Cardiac muscle cell (in vitro differentiated cells and primary cell): Measurements from ENCODE around the gene CPXM2. TPM values are rescaled to one million over a fixed set of nuclear protein-coding genes. Genes with fewer than 3 reads are reported as not detected.

Experiments
- DNase-seq, 2 donors: peaks; one replicate each; pipeline versions ENCODE4 v3.0.0 to v3.0.0-alpha.2; 2010 to 2017; ENCODE audit warnings: low read depth in 1 of 2, low spot score in 1 of 2
- H3K27ac ChIP-seq: fragments of 200-600 bp; sonication (generic); 2 replicates; pipeline ENCODE4 v1.5.1; 2016
- H3K27me3 ChIP-seq: fragments of 200-600 bp; sonication (generic); 2 replicates; pipeline ENCODE4 v1.6.0; 2016; ENCODE audit warnings: control low read depth
- H3K36me3 ChIP-seq: fragments of 200-600 bp; sonication (generic); 2 replicates; pipeline ENCODE4 v1.5.1; 2016; ENCODE audit warnings: control low read depth
- H3K4me1 ChIP-seq: fragments of 200-600 bp; sonication (generic); 2 replicates; pipeline ENCODE4 v1.8.1; 2017; ENCODE audit warnings: low read depth, mild to moderate bottlenecking, mixed run types
- H3K4me3 ChIP-seq: fragments of 200-600 bp; sonication (generic); 2 replicates; pipeline ENCODE4 v1.5.1; 2016; ENCODE audit warnings: mild to moderate bottlenecking
- H3K9me3 ChIP-seq: fragments of 200-600 bp; sonication (generic); 2 replicates; pipeline ENCODE4 v1.5.1; 2017; ENCODE audit warnings: low read depth, mild to moderate bottlenecking, control low read depth
- polyA plus RNA-seq: library from polyadenylated mRNA; unstranded; fragments of >200 nt; fragmentation: Nextera tagmentation; extraction: Ambion mirVana; gene quantifications from 2 replicates; pipeline ENCODE4 v1.2.1, GENCODE V29; 2016
- total RNA-seq: library from RNA; depleted of rRNA; stranded (reverse); fragments of >200 nt; gene quantifications from 2 replicates; pipeline ENCODE4 v1.2.3, GENCODE V29; 2016
- TF ChIP-seq, protein P1 (sequence below): IDR thresholded peaks from 2 replicates; pipeline ENCODE4 v1.5.1; 2012; ENCODE audit warnings: low read depth, mild to moderate bottlenecking, low read length

CPXM2 gene
- total and polyA plus RNA-seq, 2 experiments from 2014 or later: 0.39 to 1.3 TPM

DNA sequence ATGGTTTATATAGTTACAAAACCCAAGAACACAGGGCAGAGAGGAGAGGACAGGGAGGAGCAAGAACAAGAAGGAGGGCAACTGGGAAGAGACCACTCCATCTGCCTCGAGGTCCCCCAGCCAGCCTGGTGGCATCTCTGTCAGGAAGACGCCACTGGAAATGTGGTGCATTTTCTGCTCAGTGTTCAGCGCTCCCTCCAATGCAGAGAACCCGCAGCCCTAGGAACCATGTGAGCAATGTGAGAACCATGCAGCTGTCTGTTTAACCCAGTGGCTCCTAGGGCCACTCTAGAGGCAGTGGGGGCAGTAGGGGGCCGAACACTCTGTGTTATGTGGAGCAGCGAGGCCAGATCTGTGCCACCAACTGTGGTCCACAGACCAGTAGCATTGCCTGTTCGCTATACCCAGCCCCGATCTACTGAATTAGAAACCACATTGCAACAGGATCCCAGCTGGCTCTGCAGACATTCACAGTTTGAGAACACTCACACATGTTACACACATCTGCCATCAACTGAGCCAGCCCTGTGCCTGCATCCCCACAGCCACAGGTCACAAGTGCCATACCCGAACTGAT lies 110.2 kb downstream of the CPXM2 start:
- H3K4me1 ChIP-seq: no peaks in the 10 kb centered on the region
- H3K4me3 ChIP-seq: no peak overlapping the region
- H3K27ac ChIP-seq: no peak overlapping the region
- no peaks in the 10 kb centered on the region for H3K27me3 ChIP-seq
- no peaks in the 10 kb centered on the region for H3K36me3 ChIP-seq
- TF ChIP-seq, protein P1, sequence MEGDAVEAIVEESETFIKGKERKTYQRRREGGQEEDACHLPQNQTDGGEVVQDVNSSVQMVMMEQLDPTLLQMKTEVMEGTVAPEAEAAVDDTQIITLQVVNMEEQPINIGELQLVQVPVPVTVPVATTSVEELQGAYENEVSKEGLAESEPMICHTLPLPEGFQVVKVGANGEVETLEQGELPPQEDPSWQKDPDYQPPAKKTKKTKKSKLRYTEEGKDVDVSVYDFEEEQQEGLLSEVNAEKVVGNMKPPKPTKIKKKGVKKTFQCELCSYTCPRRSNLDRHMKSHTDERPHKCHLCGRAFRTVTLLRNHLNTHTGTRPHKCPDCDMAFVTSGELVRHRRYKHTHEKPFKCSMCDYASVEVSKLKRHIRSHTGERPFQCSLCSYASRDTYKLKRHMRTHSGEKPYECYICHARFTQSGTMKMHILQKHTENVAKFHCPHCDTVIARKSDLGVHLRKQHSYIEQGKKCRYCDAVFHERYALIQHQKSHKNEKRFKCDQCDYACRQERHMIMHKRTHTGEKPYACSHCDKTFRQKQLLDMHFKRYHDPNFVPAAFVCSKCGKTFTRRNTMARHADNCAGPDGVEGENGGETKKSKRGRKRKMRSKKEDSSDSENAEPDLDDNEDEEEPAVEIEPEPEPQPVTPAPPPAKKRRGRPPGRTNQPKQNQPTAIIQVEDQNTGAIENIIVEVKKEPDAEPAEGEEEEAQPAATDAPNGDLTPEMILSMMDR: no peak
- no peak for DNase-seq
- no peaks in the 10 kb centered on the region for H3K9me3 ChIP-seq

DNA sequence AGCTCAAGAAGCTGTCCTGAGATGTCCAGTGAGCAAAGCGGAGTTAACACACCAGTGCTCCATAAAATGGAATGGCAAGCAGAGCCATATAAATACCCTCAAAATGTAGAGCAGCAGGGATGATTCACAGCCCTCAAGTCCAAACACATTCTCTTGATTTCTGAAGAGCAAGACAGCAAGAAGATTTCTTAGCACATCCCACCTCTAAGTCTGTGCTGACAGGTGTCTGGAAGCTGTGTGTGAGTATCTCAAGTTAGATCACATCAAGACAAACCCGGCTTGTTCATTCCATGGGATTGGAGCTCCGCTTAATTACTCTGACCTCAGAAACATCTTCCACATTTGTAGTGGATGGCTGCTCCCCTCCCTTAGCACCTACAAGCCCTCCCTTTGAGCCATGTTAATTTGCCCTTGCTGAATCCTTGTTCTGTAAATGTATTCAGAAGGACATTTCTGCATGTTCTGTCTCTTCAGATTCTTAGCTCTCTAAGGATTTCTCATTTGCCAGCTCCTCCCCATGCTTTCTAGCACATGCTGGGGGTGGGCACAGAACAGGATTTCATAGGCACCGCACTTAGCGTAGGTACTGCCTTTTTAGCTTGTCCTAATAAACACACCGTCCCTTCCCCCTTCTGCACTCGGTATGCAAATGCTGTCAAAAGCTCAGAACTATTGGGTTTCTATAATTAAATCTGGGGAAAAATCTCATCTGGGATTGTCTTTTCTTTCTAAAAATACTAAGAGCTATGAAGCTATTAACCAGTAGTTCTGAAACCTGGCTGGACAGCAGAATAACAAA lies 112.7 kb downstream of the CPXM2 start:
- H3K27ac ChIP-seq: no peak overlapping the region
- TF ChIP-seq, protein P1: no peak
- H3K4me1 ChIP-seq: no peaks in the 10 kb centered on the region
- no peaks in the 10 kb centered on the region for H3K27me3 ChIP-seq
- no peak for DNase-seq
- no peak overlapping the region for H3K4me3 ChIP-seq
- no peaks in the 10 kb centered on the region for H3K36me3 ChIP-seq
- H3K9me3 ChIP-seq: no peaks in the 10 kb centered on the region

DNA sequence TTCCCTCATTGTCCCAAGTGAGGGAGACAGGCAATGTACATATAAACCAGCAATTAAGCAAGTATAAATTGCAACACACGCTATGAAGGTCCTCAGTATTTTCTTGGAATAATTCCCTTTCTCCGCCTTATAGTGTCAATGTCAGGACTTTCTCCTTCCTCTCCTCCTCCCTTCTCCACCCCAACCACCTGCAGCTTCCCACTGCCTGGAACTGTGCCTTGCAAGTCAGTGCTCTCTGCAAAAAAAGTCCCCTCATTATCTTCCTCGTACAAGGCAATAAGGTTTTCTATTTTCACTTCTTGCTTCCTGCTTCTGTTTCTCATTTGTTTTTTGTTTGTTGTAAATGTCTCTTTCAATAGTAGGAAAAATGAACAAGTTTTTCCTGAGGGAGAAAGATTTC lies 113.7 kb downstream of the CPXM2 start:
- Histone ChIP-seq H3K27me3 (no peaks in the 10 kb centered on the region), H3K4me1 (no peaks in the 10 kb centered on the region), H3K4me3 (no peak overlapping the region), H3K9me3 (no peaks in the 10 kb centered on the region), H3K27ac (no peak overlapping the region), H3K36me3 (no peaks in the 10 kb centered on the region)
- no peak for DNase-seq
- TF ChIP-seq, protein P1: no peak

DNA sequence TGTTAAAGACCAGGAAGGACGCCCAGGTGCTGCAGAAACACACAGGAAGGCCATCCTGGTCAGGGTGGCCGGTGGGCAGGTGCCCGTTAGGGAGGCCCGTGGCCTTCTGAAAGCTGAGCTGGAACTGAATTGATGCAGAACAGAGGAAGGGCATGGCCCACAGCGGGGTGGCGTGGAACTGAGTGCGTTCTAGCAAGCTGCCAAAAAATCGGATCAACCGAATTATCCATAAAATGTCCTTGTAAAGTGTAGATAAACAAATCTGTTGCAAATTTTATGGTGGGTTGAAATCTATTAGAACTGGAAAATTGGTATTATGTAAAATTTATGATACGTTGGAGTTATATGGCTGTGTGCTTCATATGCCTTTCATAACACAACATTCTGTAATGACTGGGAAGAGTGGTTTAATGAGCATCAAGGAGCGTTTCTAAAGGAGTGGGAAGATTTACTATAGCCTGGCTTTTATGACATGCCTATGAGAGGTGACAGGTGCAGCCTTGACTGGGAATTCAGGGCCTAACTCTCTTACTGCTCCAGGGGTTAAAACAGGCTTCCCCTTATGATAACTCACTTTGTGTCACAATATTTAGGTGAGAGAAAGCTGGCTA lies 117.4 kb downstream of the CPXM2 start:
- H3K27me3 ChIP-seq: no peaks in the 10 kb centered on the region
- no peaks in the 10 kb centered on the region for H3K36me3 ChIP-seq
- no peak overlapping the region for H3K4me3 ChIP-seq
- TF ChIP-seq, protein P1: no peak
- H3K9me3 ChIP-seq: no peaks in the 10 kb centered on the region
- DNase-seq: no peak
- no peaks in the 10 kb centered on the region for H3K4me1 ChIP-seq
- H3K27ac ChIP-seq: no peak overlapping the region

DNA sequence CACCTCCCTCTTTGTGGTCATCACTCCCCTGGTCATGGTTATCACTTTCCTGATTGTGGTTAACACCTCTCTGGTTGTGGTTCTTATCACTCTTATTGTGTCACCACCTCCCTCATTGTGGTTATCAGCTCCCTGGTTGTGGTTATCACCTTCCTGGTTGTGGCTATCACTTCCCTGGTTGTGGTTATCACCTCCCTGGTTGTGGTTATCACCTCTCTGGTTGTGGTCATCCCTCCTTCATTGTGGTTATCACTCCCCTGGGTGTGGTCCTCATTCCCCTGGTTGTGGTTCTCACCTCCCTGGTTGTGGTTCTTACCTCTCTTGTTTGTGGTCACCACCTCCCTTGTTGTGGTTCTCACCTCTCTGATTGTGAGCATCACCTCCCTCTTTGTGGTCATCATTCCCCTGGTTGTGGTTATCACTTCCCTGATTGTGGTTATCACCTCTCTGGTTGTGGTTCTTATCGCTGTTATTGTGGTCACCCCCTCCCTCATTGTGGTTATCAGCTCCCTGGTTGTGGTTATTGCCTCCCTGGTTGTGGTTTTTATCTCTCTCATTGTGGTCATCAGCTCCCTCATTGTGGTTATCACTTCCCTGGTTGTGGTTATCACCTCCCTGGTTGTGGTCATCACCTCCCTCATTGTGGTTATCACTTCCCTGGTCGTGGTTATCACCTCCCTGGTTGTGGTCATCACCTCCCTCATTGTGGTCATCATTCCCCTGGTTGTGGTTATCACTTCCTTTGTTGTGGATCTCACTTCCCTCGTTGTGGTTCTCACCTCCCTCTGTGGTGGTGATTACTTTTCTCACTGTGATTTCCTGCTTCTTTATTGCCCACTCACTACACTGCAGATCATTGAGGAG lies 118.7 kb downstream of the CPXM2 start:
- DNase-seq: no peak
- Histone ChIP-seq H3K27ac (no peak overlapping the region), H3K4me3 (no peak overlapping the region), H3K27me3 (no peaks in the 10 kb centered on the region), H3K36me3 (no peaks in the 10 kb centered on the region), H3K4me1 (no peaks in the 10 kb centered on the region), H3K9me3 (no peaks in the 10 kb centered on the region)
- TF ChIP-seq, protein P1: no peak
